HG02938 (cell line): ENCODE data around the gene CD82.

Experiments
- ATAC-seq: cut with Tn5 transposase; IDR thresholded peaks from one replicate; pipeline ENCODE4 v1.9.1; 2021; ENCODE audit warnings: mild to moderate bottlenecking, moderate library complexity; ENCODE audit not compliant: unreplicated experiment

CD82 gene, protein sequence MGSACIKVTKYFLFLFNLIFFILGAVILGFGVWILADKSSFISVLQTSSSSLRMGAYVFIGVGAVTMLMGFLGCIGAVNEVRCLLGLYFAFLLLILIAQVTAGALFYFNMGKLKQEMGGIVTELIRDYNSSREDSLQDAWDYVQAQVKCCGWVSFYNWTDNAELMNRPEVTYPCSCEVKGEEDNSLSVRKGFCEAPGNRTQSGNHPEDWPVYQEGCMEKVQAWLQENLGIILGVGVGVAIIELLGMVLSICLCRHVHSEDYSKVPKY

DNA sequence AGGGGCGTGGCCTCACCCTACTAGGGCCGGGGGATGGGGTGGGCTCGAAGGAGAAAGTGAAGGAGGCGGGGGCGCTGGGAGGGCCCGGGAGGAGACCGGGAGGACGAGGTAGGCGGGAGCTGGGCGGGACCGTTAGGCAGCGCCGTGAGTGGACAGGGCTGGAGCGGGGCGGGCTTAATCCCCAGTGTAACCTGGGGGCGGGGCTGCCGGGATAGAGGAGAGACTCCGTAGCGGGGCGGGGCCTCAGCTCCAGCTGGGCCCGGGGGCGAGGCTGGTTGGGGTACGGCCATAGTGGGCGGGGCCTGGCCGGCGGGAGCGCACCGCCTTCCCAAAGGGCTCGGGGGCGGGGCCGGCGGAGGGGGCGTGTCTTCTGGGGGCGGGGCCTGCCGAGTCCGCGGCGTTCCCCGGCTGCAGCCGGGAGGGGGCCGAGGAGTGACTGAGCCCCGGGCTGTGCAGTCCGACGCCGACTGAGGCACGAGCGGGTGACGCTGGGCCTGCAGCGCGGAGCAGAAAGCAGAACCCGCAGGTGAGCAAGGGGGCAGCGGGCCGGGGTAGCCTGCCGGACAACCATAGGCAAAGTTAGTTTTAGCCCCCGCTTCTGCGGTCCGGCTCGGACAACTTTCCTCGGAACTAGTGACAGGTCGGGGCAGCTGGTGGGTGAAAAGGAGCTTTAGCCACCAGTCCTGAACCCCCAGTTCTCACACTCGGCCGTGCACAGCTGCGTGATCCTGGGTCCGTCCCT lies at the start of gene CD82:
Gene CD82, plus strand, starts transcription at position 453 of the 742 bp plus-strand sequence. CDS start 29,000 bp downstream, outside the sequence.
- ATAC-seq, result peak; percentile 68

DNA sequence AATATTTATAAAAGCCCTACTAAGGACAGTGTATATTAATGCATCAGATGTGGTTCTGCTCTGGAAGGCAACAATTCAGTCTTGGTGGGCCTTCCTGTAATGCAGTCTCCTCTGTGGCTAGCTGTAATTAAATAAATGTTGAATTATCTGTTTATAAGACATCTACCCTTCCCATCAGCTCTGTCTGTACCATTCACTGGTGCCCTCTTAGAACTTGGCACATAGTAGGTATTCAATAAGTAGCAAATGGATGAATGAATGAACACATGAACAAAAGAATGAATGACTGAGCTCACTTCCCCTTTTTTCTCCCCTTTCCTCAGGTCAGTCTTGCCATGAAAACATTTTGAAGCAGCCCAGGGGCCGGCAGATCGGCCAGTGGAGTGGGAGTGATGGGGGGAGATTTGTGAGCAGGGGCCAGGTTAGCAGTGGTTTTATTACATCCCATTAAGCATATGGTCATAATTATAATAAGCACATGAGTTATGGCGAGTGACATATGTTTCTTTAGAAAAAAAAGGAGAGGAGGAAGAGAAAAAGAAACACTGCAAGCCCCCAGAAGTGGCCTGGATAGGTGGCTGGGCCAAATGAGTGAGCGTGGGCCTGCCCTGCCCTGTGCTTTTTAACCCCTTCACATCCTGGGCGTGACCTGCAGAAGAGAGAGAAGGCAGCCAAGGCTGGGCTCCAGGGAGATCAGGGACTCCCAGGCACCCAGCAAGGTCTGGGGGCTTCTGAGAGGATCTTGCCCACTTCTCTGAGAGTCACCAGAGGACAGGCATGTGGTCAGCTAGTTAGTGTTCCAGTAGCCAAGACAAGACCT lies 48.6 kb upstream of the CD82 start:
- no peak for ATAC-seq

DNA sequence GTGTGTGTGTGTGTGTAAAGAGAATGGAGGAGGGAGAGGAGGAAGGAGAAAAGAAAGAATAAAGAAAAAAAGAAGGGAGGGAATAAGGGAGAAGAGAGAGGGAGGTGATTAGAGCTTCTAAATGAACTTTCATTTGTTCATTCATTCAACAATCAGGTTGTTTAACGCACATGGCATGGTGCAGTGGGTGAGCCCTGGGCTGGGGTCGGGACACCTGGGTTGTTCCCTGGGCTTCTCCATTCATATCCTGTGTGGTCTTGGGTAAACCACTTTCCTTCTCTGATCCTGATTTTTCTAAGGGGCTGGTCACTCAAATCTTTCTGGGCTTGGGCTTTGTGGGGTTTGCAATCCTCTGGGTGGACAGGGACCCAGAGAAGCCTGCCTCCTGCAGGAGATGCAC lies 47.9 kb upstream of the CD82 start:
- ATAC-seq, result no peak

DNA sequence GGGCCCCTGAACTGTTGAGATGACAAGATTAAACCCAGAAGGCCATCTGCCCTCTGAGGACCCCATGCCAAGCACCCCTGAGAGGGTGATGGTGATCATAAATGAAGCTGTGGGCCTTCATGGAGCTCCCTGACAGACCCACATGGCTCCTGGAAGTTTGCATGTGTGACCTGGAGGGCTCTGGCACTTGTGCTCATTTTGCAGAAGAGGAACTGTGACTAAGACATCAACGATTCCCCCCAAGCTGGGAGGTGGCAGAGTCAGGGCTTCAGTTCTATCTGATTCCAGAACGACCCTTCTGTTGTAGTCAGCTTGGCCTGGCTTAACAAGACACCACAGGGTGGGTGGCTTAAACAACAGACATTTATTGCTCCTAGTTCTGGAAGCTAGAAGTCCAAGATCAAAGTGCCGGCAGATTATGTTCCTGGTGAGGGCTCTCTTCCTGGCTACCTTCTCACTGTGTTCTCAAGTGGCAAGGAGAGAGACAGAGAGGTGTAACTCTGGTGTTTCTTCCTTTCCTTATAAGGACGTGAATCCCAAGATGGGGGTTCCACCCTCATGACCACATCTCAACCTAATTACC lies 46.4 kb upstream of the CD82 start:
- ATAC-seq, result no peak

DNA sequence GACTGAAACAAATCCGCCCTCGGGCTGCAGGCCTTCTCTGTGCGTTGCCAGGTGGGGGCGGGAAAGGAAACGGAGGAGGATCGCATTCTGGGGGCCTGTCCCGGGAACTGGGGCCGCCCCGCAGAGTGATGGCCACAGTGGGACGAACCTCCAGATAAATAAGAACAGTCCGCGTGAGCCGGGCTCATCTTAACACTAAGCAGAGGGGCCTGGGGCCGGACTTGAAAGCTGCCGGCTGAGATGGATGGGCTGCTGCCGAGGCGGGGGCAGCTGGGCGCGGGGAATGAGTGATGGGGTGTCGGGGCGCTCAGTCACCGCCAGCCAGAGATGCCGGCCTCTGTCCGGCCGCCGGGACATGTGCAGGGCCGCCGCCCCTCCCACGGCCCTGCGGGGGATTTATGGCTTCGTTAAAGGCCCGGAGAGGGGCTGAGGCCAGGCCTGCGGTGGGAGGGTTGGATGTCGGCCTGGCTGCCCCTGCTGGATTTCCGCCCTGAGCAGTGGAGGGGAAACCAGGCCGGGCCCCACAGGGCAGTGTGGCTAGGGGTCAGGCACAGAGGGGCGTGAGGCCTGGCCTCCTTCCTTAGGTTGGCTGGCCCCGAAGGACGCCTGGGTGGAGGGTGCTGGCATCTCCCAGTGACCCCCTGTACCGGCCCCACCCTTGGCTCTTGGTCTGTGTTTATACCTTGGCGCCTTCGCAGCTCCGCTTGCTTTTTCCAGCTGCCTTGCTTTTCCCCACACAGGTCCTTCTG lies 45.3 kb upstream of the CD82 start:
- no peak for ATAC-seq

DNA sequence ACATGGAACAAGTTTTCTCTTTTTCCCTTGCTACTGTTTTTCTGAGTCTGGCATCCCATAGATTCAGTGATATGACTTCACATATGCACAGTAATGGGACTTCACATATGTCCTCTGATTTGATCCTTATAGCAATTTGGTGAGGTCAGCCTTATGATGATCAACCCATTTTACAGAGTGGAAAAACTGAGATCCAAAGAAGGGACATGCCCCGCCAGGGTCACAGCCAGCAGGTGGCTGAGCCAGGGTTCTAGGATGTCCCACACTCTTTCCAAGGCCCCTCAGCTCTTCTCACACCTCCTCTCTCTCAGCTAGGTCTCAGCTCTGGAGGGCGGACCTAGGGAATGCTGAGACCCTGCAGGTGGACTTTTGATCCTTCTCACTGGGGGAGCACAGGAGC lies 44.3 kb upstream of the CD82 start:
- ATAC-seq, result no peak

DNA sequence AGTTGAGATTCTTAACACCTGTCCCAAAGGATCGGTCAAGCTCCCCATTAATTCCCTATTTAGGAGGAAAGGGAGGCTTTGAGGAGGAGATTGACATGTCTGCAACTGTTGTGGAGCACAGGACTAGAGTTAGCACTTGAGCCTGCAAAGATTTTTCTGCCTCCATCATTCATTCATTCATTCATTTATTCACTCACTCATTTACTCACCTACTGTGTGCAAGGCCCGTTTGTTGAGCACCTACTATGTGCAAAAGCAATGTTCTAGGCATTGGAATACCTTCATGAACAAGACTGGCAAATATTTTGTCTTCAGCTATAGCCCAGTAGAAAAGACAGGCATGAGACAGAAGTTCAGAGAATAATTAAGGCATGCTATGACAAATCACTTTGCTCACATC lies 43.2 kb upstream of the CD82 start:
- ATAC-seq, result no peak

DNA sequence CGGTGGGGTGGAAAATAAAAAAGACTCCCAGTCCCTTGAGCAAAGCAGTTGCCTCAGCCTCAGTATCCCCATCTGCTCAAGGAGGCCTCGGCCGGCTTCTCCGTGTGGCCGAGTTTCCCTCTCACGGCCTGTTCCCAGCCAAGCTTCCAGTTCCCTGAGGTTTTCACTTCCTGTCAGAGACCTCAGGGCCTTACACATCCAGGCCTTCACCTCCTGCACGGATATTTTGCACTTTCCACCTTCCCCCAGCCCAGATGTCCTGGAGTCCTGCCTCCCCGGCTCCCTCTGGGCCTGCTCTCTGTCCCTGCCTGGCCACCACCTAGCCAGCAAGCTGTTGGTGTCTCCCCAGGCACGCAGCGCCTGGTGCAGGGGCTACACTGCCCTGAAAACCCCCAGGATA lies 41.1 kb upstream of the CD82 start:
- ATAC-seq, result no peak

DNA sequence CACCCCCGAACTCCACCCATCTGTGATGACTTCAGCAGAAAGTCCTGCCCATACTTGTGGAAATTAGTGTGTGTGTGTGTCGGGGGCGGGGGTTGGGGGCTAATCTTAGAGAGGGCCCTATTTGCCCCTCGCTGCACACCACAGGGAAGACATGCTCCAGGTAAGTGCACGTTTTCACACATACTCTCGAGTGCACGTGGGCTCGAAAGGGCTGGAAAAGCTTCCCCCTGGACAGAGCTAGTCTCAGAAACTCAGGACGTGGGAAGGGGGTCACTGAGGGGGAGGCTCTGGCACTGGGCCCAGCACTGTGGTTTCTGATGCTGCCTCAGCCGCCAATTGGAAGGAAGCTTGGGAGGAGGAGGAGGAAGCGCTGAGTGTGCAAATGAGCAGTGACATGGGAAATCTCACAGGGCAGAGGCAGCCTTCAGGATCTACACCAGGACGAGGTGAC lies 40.7 kb upstream of the CD82 start:
- ATAC-seq, result no peak

DNA sequence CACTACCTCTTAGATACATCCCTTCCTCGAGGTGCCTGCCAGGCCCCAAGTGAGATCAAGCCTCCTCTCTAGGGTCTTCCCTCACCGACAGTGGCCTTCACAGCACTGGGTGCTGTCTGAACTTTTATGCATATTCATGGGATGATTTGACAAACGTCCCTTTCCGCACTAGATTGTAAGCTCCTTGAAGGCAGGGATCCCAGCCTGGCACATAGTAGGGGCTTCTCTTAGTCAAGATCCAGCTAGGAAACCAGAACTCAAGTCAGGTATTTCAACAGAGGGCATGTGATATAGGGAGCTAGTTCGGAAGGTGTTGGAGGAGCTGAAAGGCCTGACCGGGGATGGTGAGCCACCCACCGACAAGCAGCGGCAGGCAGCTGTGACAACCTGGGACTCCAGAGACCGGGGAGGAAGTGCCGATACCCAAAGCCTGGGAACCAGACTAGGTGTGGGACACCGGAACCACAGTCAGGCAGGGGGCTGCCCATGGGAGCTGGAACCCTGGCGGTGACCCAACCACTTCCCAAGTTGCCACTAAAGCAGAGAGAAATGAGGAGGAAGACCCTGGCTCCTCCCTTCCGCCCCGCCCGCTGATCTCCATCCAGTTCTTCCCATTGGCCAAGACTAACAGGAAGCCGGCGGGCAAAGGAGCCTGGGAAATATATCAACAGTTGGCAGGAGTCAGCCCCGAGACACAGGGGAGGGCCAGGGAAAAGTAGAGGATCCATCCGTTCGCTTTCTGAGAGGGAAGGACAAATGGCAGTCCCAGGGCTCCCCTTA lies 39.8 kb upstream of the CD82 start:
- ATAC-seq, result no peak

DNA sequence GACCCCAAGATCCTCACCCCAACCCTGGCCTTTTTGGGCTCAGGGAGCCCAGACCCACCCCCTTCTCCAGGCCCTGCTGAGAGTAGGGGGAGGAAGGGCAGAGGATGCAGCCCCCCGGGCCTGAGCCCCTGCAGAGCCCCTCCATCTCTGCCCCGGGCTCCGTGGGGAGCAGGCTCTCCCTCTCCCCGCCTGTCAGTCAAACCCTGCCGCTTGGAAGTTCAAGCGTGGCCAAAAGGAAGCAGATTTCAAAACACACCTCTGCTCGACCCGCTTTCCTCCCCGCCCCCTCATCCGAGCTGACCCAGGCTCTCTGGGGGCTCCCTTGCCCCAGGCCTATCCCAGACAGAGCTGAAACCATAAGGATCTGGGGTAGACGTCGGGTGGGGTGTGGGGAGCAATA lies 39.0 kb upstream of the CD82 start:
- ATAC-seq, result no peak

DNA sequence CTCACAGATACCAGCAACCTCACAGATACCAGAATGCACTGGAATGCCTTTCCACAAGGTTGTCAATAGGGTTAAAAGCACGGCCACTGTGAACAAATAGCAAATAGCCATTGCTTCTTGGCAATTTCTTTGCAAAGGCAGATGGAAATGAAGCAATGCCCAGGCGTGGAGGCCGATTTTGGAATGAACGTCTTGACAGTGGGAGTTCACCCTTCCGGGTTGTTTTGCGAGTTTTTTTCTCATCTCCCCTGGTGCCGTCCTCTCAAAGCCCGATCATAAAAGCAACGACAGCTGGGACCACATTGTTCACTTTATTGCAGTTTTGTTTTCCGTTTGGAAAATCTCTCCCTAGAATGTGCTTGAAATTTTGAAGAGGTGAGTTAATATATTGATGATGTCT lies 38.0 kb upstream of the CD82 start:
- ATAC-seq, result no peak

DNA sequence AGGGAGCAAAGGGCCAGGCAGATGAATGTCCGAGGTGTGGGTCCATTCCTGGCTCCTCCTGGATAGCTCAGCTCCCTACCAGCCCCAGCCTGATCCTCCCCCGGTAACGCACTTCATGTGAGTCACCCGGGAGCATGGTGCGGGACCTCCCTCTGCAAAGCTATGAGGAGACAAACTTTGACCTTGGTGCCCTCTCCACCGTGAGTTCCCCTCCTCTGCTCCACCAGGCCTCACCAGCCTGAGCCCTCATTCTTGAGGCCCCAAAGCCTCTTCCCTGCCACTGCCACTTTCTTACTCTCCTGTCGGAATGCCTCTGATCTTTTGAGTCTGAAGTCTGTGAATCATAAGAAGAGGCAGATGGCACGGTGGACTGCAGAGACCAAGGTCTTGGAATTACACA lies 37.4 kb upstream of the CD82 start:
- no peak for ATAC-seq

DNA sequence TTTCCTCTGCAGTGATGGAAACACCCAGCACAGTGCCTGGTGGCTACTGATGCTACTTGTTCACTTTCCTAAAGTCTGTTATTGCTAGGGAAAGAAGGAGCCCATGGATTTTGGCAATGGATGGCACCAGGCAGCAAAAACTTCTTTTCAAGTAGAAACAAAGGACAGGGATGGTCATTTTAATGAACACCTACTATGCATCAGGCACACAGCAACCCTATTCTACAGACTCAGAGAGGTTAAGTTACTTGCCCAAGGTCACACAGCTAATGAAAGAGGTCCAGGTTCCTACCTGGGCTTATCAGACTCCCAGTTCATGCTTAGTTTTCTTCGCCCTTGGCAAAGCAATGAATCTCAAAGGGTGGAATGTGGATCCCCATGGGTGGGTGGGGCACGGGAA lies 36.9 kb upstream of the CD82 start:
- ATAC-seq, result no peak

DNA sequence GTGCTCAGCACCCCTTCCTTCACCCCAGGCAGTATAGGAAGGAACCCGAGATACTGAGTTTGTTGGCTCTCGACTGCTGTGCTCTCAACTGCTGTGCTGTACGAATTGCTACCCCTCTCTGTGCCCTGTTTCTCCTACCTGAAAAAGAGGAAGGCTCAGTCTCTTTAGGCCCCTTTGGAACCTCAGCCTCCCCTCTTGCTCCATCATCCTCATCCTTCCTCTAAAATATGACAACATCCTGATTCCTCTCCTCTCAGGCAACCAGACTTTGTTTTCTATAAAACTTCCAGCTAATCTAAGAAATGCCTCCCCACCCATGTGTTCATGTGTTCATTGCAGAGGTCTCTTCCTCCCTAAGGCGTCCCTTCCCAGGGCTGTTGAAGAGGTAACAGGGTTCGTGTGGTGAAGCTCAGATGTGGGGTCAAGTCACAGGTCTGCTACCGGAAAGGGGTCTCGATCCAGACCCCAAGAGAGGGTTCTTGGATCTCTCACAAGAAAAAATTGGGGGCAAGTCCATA lies 35.5 kb upstream of the CD82 start:
- ATAC-seq, result no peak

DNA sequence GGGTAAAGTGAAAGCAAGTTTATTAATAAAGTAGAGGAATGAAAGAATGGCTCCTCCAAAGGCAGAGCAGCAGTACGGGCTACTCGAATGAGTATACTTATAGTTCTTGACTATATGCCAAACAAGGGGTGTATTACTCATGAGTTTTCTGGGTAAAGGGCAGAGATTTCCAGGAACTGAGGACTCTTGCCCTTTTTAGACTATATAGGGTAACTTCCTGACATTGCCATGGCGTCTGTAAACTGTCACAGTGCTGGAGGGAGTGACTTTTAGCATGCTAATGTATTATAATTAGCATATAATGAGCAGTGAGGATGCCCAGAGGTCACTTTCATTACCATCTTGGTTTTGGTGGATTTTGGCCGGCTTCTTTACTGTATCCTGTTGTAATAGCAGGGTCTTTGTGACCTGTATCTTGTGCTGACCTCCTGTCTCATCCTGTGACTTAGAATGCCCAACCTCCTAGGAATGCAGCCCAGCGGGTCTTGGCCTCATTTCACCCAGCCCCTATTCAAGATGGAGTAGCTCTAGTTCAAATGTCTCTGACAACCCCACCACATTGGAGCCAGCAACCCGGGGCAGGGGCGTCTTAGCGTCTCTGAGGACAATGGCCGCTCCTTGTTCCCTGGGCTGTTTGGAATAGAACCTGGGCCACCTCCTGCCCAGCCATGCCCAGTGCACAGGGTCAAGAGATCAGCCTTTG lies 34.9 kb upstream of the CD82 start:
- ATAC-seq, result no peak

DNA sequence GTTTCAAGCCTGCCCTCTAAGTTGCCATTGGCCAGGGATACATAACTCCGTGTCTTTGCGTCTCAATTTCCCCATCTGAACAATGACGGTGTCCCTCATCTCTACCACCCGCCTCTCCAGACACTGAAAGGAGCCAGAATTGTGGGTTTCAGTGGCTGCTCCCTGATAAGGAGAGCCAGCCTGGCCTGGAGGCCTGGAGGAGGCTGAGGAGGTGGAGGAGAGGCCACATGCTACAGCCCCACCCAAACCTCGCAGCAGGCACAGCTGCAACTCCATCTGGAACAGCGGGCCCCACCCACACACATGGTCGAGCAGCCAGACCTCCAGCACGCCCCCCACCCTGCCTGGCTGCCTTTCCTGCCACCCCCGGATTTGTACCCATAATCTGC lies 34.4 kb upstream of the CD82 start:
- no peak for ATAC-seq

DNA sequence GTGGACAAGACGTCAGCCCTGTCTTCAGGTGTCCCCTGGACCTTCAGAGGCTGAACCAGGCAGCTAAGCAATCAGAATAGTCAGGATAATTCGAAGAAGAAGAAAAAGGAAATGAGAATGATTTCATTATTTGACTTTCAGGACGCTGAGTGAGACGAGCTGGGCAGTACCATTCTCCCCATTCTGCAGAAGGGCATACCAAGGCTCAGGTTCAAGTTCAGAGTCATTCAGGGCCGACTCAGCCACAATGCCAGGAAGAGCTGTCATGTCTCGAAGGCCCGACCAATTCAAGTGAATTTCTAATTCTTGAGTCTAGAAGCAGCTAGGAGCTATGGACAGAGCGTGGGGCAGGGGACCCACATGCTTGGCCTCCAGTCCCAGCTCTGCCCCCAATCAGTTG lies 33.8 kb upstream of the CD82 start:
- ATAC-seq, result no peak

DNA sequence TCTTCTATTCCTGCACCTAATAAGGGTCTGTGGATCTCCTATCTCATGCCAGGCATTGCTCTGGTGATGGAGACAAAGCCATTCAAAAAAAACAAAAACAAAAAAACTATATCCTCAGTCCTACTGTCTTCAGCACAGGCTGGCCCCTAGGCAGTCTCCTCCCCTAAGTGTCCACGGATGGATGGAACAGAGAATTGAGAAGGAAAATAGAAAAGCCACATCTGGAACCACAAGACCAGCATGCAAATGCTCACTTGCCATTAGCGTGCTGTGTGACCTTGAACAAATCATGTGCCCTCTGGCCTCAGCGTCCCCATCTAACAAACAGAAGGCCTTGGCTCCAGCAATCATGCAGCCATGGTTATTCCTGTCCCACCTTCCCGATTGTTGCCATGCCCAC lies 32.7 kb upstream of the CD82 start:
- no peak for ATAC-seq
